ENCODE data around the gene ANKRA2. TPM values are rescaled to one million over a fixed set of nuclear protein-coding genes. Genes with fewer than 3 reads are reported as not detected.

ANKRA2 gene, protein sequence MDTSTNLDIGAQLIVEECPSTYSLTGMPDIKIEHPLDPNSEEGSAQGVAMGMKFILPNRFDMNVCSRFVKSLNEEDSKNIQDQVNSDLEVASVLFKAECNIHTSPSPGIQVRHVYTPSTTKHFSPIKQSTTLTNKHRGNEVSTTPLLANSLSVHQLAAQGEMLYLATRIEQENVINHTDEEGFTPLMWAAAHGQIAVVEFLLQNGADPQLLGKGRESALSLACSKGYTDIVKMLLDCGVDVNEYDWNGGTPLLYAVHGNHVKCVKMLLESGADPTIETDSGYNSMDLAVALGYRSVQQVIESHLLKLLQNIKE
- 10 to 100 TPM; 37.4 to 44.4 (median 41.9) TPM for total RNA-seq
- 62.2 TPM for total RNA-seq (2013)

GRCh38 chr5:73565139-73565968, at the start of gene ANKRA2, which contains the start of gene UTP15:
Gene ANKRA2 (minus strand): TSS chr5:73565639. CDS start chr5:73562881, 2,758 bp downstream.
Gene UTP15 (plus strand): TSS chr5:73565743. CDS start chr5:73567345, 1,602 bp downstream.
- Mint-ChIP-seq H3K4me1 (peaks cover 38 to 40% of the 10 kb centered on the region in 2 donors), H3K4me3 (peak within 1 kb of the TSS; percentile 99), H3K27ac (peak within 1 kb of the TSS; percentile 95 to 100), H3K36me3 (no peaks in the 10 kb centered on the region), H3K27me3 (ENCODE audit: low read depth in 2 of 2) (no peaks in the 10 kb centered on the region), H3K9me3 (no peaks in the 10 kb centered on the region)
- peak within 1 kb of the TSS; percentile 71 for H3K4me3 ChIP-seq (ENCODE audit: low read length)
- no peak for TF ChIP-seq CTCF (IDR thresholded peaks at IDR 0.05)
- H3K27ac ChIP-seq (ENCODE audit: low read length): peak within 1 kb of the TSS; percentile 95
- peaks cover 13% of the 10 kb centered on the region for H3K36me3 ChIP-seq (ENCODE audit: control insufficient read depth, insufficient read depth, low read length)
- H3K4me1 ChIP-seq (ENCODE audit: control insufficient read depth, insufficient read depth, low read length): peaks cover 15% of the 10 kb centered on the region
- ATAC-seq (peak; percentile 91 to 98 (median 93)), DNase-seq (peak; percentile 100)
- under 1% methylated on average over 62 of the region's 62 CpGs for WGBS (ENCODE audit: insufficient coverage)
- H3K27me3 ChIP-seq (ENCODE audit: control insufficient read depth, insufficient read depth, low read length): no peaks in the 10 kb centered on the region
- intact Hi-C loops (cut with micrococcal nuclease): loop anchor here (2.0 to 10.0 kb wide), 3 partner anchors 67 to 1949 kb away; partner anchors contain the start of genes BTF3, CERT1, GFM2 and NSA2
- no peaks in the 10 kb centered on the region for H3K9me3 ChIP-seq (ENCODE audit: control insufficient read depth, insufficient read depth, low read length)

DNA sequence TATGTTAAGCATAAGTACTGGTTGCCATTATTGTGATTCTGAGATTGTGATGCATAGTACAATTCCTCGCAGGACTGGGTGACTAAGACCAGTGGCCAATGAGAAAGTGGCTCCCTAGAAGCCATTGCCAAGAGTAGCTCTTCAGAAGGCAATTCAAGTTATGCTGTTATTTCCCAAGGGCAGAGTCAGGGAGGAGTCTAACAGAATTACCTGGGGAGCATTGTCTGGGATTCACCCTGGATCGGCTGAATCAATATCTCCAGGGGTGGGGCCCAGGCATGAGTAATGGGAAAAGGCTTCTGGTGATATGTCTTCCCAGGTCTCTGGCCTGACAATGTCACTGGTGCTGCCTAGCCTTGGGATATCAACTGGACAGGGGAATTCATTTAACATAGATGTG, 49.6 kb upstream of the ANKRA2 start:
- Mint-ChIP-seq H3K27ac (no peak overlapping the region), H3K4me1 (no peaks in the 10 kb centered on the region), H3K9me3 (no peaks in the 10 kb centered on the region), H3K4me3 (no peak overlapping the region), H3K36me3 (no peaks in the 10 kb centered on the region), H3K27me3 (ENCODE audit: low read depth in 2 of 2) (peaks cover 24 to 26% of the 10 kb centered on the region in 2 donors)
- H3K4me1 ChIP-seq (ENCODE audit: control insufficient read depth, insufficient read depth, low read length): no peaks in the 10 kb centered on the region
- DNase-seq (no peak), ATAC-seq (no peak)
- H3K27me3 ChIP-seq (ENCODE audit: control insufficient read depth, insufficient read depth, low read length): no peaks in the 10 kb centered on the region
- H3K9me3 ChIP-seq (ENCODE audit: control insufficient read depth, insufficient read depth, low read length): no peaks in the 10 kb centered on the region
- H3K4me3 ChIP-seq (ENCODE audit: low read length): no peak overlapping the region
- TF ChIP-seq CTCF (IDR thresholded peaks at IDR 0.05): no peak
- WGBS (ENCODE audit: insufficient coverage): 92% methylated on average over 2 of the region's 2 CpGs
- no peaks in the 10 kb centered on the region for H3K36me3 ChIP-seq (ENCODE audit: control insufficient read depth, insufficient read depth, low read length)
- intact Hi-C loops (cut with micrococcal nuclease): no loop called here
- no peak overlapping the region for H3K27ac ChIP-seq (ENCODE audit: low read length)

GRCh38 chr5:73612799-73613198, 47.4 kb upstream of the ANKRA2 start:
- H3K27ac ChIP-seq (ENCODE audit: low read length): no peak overlapping the region
- WGBS (ENCODE audit: insufficient coverage): 92% methylated on average over 3 of the region's 3 CpGs

More at GRCh38 chr5:73612799-73613198, 47.4 kb upstream of the ANKRA2 start:
- Histone ChIP-seq H3K4me1 (ENCODE audit: control insufficient read depth, insufficient read depth, low read length) (no peaks in the 10 kb centered on the region), H3K4me3 (ENCODE audit: low read length) (no peak overlapping the region), H3K27me3 (ENCODE audit: control insufficient read depth, insufficient read depth, low read length) (no peaks in the 10 kb centered on the region), H3K36me3 (ENCODE audit: control insufficient read depth, insufficient read depth, low read length) (no peaks in the 10 kb centered on the region), H3K9me3 (ENCODE audit: control insufficient read depth, insufficient read depth, low read length) (no peaks in the 10 kb centered on the region)
- no peaks in the 10 kb centered on the region for H3K9me3 Mint-ChIP-seq
- H3K4me3 Mint-ChIP-seq: no peak overlapping the region
- DNase-seq (no peak), ATAC-seq (no peak)
- no peaks in the 10 kb centered on the region for H3K4me1 Mint-ChIP-seq
- H3K27me3 Mint-ChIP-seq (ENCODE audit: low read depth in 2 of 2): peaks cover 22 to 25% of the 10 kb centered on the region in 2 donors
- TF ChIP-seq CTCF (IDR thresholded peaks at IDR 0.05): no peak
- no peaks in the 10 kb centered on the region for H3K36me3 Mint-ChIP-seq
- intact Hi-C loops (cut with micrococcal nuclease): no loop called here
- H3K27ac Mint-ChIP-seq: no peak overlapping the region
